A549 (cell line): Measurements from ENCODE around the gene SARM1. TPM values are rescaled to one million over a fixed set of nuclear protein-coding genes. Genes with fewer than 3 reads are reported as not detected.

Experiments used
- ATAC-seq, 2 experiments: fragments of 200-7000 bp in 1 of 2; fragments of >200 bp in 1 of 2; cut with Nextera tagmentation in 1 of 2; cut with Tn5 transposase in 1 of 2; 3 replicates each; pipeline versions ENCODE4 v1.8.0 to v1.9.1; 2018 to 2020; ENCODE audit warnings: mild to moderate bottlenecking in 1 of 2, moderate library complexity in 1 of 2
- CTCF ChIA-PET: fragments of 300-600 bp; sonication (Branson Sonifier 250); formaldehyde crosslinking; extraction: SDS; loops from one replicate; lab custom pipeline; 2021; ENCODE audit warnings: antibody characterized with exemption, inconsistent platforms; lab: Yijun Ruan, JAX
- POLR2A ChIA-PET: fragments of 350-600 bp; formaldehyde crosslinking; extraction: SDS; loops from one replicate; lab custom pipeline; 2021; ENCODE audit warnings: antibody characterized with exemption, inconsistent platforms; lab: Yijun Ruan, JAX
- DNase-seq, 2 experiments: peaks; one replicate each; pipeline versions ENCODE4 v3.0.0 to v3.0.0-alpha.2; 2011 to 2016; ENCODE audit warnings: low read depth in 1 of 2, low spot score in 1 of 2
- FAIRE-seq: peaks from 2 replicates; lab custom pipeline; 2011; peaks lifted over from hg19 to GRCh38; lab: Jason Lieb, UNC
- H3K27ac ChIP-seq, 2 experiments: fragments of >200 bp; sonication (Bioruptor Twin); formaldehyde crosslinking; 3 replicates each; pipeline ENCODE4 v1.5.1; 2016 to 2017
- H3K4me1 ChIP-seq: fragments of >200 bp; sonication (Bioruptor Twin); formaldehyde crosslinking; 3 replicates; pipeline ENCODE4 v1.6.1; 2016
- H3K4me2 ChIP-seq: fragments of >200 bp; sonication (Bioruptor Twin); formaldehyde crosslinking; 3 replicates; pipeline ENCODE4 v1.6.1; 2016
- H3K4me3 ChIP-seq: fragments of >200 bp; sonication (Bioruptor Twin); formaldehyde crosslinking; 3 replicates; pipeline ENCODE4 v1.5.1; 2016
- H3K9me3 ChIP-seq: fragments of >200 bp; sonication (Bioruptor Twin); formaldehyde crosslinking; 3 replicates; pipeline ENCODE4 v1.6.1; 2016
- CHD2 ChIP-seq: fragments of 150-350 bp; IDR thresholded peaks from 2 replicates; pipeline ENCODE4 v1.6.1; 2014; ENCODE audit warnings: low read length; ENCODE audit not compliant: partially characterized antibody
- CHD4 ChIP-seq: fragments of 200-600 bp; sonication (generic); IDR thresholded peaks from 2 replicates; pipeline ENCODE4 v1.6.1; 2016; ENCODE audit warnings: antibody characterized with exemption, mild to moderate bottlenecking, borderline replicate concordance
- FOSL2 ChIP-seq, 2 experiments: fragments of 450-650 bp in 1 of 2; fragments of >200 bp in 1 of 2; sonication (Bioruptor Twin) in 1 of 2; formaldehyde crosslinking; IDR thresholded peaks; 2 replicates each; pipeline versions ENCODE4 v1.5.0 to v1.6.1; 2016 to 2020; ENCODE audit warnings: mild to moderate bottlenecking in 1 of 2, moderate library complexity in 1 of 2
- GATA3 ChIP-seq: IDR thresholded peaks from 2 replicates; pipeline ENCODE4 v1.6.1; 2012; ENCODE audit warnings: borderline replicate concordance
- HOXA7 ChIP-seq: fragments of 250-450 bp; sonication (Bioruptor Pico); IDR thresholded peaks from 2 replicates; pipeline ENCODE4 v1.5.0; 2020; ENCODE audit warnings: mild to moderate bottlenecking, moderate library complexity
- HOXB5 ChIP-seq: fragments of 250-450 bp; sonication (Bioruptor Pico); IDR thresholded peaks from 2 replicates; pipeline ENCODE4 v1.5.0; 2020; ENCODE audit warnings: mild to moderate bottlenecking, moderate library complexity
- MYC ChIP-seq: IDR thresholded peaks from 2 replicates; pipeline ENCODE4 v1.6.1; 2012; ENCODE audit warnings: mild to moderate bottlenecking, inconsistent platforms, low read length, improper control_type of control experiment, borderline replicate concordance
- NFE2L2 ChIP-seq: fragments of 150-350 bp; conservative IDR thresholded peaks from 2 replicates; pipeline ENCODE4 v1.6.1; 2014; ENCODE audit warnings: low read length
- NPAS2 ChIP-seq: fragments of 250-450 bp; sonication (Bioruptor Pico); IDR thresholded peaks from 2 replicates; pipeline ENCODE4 v1.8.0; 2022; ENCODE audit warnings: mild to moderate bottlenecking, moderate library complexity, borderline replicate concordance
- POLR2A ChIP-seq: IDR thresholded peaks from 2 replicates; pipeline ENCODE4 v1.6.1; 2012; ENCODE audit warnings: mild to moderate bottlenecking, low read length
- RARB ChIP-seq: fragments of 250-450 bp; sonication (Bioruptor Pico); IDR thresholded peaks from 2 replicates; pipeline ENCODE4 v1.8.0; 2021; ENCODE audit warnings: mild to moderate bottlenecking, moderate library complexity
- RCOR1 ChIP-seq: fragments of 150-350 bp; IDR thresholded peaks from 2 replicates; pipeline ENCODE4 v1.6.1; 2014; ENCODE audit warnings: antibody characterized with exemption, low read length, low read depth
- ZC3H11A ChIP-seq: fragments of 450-650 bp; IDR thresholded peaks from 2 replicates; pipeline ENCODE4 v1.6.1; 2014; ENCODE audit warnings: antibody characterized with exemption, mild to moderate bottlenecking
- ZFP36 ChIP-seq: fragments of 450-650 bp; IDR thresholded peaks from 2 replicates; pipeline ENCODE4 v1.6.1; 2014; ENCODE audit warnings: borderline replicate concordance; ENCODE audit not compliant: partially characterized antibody
- WGBS: methylation state at CpG from one replicate; pipeline ENCODE4 v1.1.6; 2017; ENCODE audit errors: missing lambda C conversion rate; 5-methylcytosine and 5-hydroxymethylcytosine counted together
- polyA plus RNA-seq, 4 experiments: library from polyadenylated mRNA; depleted of rRNA in 3 of 4; stranded (reverse); fragments of >200 nt; fragmentation: RNase III in 1 of 4; extraction: RNeasy Plus Mini Kit Qiagen cat#74134 plus additional on column Dnase treatment in 1 of 4; gene quantifications; 2 replicates in 3 of 4; 3 replicates in 1 of 4; pipeline ENCODE4 v1.2.3, GENCODE V29; 2011 to 2017
- TF ChIP-seq, protein P1 (sequence below): fragments of >200 bp; sonication (Bioruptor Twin); formaldehyde crosslinking; IDR thresholded peaks from 3 replicates; pipeline ENCODE4 v1.5.1; 2016
- TF ChIP-seq, protein P2 (sequence below): fragments of 450-650 bp; IDR thresholded peaks from 2 replicates; pipeline ENCODE4 v1.6.1; 2014; ENCODE audit warnings: antibody characterized with exemption
- TF ChIP-seq, protein P3 (sequence below): fragments of 250-450 bp; sonication (Bioruptor Pico); IDR thresholded peaks from 2 replicates; pipeline ENCODE4 v1.5.0; 2020; ENCODE audit warnings: low read depth, mild to moderate bottlenecking, moderate library complexity
- TF ChIP-seq, protein P4 (sequence below): fragments of 150-350 bp; IDR thresholded peaks from 2 replicates; pipeline ENCODE4 v1.6.1; 2014; ENCODE audit warnings: low read depth, mild to moderate bottlenecking, low read length
- TF ChIP-seq, protein P5 (sequence below): IDR thresholded peaks from 2 replicates; pipeline ENCODE4 v1.6.1; 2012

The SARM1 gene
- polyA plus RNA-seq, 2 of the 4 experiments (the other 2 are of a cell fraction): 4.0 to 6.9 TPM

DNA sequence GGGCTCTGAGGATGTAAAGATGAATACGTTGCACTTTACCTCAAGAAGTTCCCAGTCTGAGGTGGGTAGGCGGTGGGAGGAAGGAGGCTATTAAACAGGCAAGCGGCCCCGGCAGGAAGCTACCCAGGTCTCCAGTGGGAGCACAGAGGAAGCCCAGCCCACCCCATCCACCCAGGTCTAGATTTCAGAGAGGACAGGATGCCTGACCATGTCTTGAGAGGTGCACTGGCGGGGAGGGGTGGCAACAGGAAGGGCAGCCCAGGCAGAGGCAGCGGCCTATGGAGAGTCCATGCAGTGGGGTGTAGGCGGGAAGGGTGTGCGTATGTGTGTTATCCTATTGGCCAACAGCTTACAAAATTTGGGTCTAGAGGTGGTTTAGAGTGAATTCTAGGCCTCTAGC, 13.9 kb downstream of the SARM1 start:
- WGBS: 94% methylated on average over 8 of the region's 8 CpGs
- CTCF ChIA-PET: interaction anchor here (1.5 to 3.4 kb wide), 4 partner anchors 11 to 32 kb away, joined by 4 to 11 read pairs (median 4); no protein-coding TSS in a partner anchor
- POLR2A ChIA-PET: no interaction called here
- Histone ChIP-seq H3K4me1 (peaks cover 9% of the 10 kb centered on the region), H3K4me2 (no peak overlapping the region), H3K27ac (no peak overlapping the region), H3K9me3 (no peaks in the 10 kb centered on the region), H3K4me3 (no peak overlapping the region)
- FAIRE-seq (no peak), DNase-seq (no peak), ATAC-seq (no peak)
- TF ChIP-seq HOXA7 (CRISPR knock-in tag) (no peak), NPAS2 (CRISPR knock-in tag) (no peak), RCOR1 (no peak), CHD4 (no peak), ZFP36 (no peak)
- TF ChIP-seq, protein P1, sequence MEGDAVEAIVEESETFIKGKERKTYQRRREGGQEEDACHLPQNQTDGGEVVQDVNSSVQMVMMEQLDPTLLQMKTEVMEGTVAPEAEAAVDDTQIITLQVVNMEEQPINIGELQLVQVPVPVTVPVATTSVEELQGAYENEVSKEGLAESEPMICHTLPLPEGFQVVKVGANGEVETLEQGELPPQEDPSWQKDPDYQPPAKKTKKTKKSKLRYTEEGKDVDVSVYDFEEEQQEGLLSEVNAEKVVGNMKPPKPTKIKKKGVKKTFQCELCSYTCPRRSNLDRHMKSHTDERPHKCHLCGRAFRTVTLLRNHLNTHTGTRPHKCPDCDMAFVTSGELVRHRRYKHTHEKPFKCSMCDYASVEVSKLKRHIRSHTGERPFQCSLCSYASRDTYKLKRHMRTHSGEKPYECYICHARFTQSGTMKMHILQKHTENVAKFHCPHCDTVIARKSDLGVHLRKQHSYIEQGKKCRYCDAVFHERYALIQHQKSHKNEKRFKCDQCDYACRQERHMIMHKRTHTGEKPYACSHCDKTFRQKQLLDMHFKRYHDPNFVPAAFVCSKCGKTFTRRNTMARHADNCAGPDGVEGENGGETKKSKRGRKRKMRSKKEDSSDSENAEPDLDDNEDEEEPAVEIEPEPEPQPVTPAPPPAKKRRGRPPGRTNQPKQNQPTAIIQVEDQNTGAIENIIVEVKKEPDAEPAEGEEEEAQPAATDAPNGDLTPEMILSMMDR: no peak
- TF ChIP-seq, protein P2, sequence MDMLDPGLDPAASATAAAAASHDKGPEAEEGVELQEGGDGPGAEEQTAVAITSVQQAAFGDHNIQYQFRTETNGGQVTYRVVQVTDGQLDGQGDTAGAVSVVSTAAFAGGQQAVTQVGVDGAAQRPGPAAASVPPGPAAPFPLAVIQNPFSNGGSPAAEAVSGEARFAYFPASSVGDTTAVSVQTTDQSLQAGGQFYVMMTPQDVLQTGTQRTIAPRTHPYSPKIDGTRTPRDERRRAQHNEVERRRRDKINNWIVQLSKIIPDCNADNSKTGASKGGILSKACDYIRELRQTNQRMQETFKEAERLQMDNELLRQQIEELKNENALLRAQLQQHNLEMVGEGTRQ: no peak
- TF ChIP-seq, protein P3, sequence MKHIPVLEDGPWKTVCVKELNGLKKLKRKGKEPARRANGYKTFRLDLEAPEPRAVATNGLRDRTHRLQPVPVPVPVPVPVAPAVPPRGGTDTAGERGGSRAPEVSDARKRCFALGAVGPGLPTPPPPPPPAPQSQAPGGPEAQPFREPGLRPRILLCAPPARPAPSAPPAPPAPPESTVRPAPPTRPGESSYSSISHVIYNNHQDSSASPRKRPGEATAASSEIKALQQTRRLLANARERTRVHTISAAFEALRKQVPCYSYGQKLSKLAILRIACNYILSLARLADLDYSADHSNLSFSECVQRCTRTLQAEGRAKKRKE (CRISPR knock-in tag): no peak

DNA sequence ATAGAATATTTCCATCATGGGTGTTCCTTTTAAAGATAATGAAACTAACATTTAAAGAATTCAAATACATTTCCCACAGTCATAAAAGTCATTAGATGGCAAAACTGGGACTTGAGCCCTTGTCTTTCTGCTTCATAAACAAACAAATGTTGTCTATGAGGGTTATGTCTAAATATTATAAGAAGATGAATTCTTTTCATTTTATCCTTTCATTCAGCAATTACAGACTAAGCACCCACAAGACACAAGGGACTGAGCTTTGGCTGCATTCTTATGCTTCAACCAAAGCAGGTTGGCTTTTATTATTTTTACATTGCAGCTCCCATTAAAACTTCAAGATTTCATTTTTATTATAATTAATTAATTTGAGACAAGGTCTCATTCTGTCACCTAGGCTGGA, 14.9 kb downstream of the SARM1 start:
- no peak for ATAC-seq
- POLR2A ChIA-PET: interaction anchor here (1.2 kb wide), 1 partner anchor 19 kb away, joined by 3 read pairs; no protein-coding TSS in a partner anchor

More for the DNA sequence above, 14.9 kb downstream of the SARM1 start:
- CTCF ChIA-PET: interaction anchor here (1.3 to 3.4 kb wide), 5 partner anchors 10 to 31 kb away, joined by 4 to 11 read pairs (median 4); no protein-coding TSS in a partner anchor
- FAIRE-seq (no peak), DNase-seq (no peak)
- no peak overlapping the region for H3K27ac ChIP-seq
- TF ChIP-seq, protein P2: no peak
- TF ChIP-seq, protein P4, sequence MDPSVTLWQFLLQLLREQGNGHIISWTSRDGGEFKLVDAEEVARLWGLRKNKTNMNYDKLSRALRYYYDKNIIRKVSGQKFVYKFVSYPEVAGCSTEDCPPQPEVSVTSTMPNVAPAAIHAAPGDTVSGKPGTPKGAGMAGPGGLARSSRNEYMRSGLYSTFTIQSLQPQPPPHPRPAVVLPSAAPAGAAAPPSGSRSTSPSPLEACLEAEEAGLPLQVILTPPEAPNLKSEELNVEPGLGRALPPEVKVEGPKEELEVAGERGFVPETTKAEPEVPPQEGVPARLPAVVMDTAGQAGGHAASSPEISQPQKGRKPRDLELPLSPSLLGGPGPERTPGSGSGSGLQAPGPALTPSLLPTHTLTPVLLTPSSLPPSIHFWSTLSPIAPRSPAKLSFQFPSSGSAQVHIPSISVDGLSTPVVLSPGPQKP: no peak
- TF ChIP-seq GATA3: no peak
- TF ChIP-seq, protein P1: no peak
- TF ChIP-seq, protein P5, sequence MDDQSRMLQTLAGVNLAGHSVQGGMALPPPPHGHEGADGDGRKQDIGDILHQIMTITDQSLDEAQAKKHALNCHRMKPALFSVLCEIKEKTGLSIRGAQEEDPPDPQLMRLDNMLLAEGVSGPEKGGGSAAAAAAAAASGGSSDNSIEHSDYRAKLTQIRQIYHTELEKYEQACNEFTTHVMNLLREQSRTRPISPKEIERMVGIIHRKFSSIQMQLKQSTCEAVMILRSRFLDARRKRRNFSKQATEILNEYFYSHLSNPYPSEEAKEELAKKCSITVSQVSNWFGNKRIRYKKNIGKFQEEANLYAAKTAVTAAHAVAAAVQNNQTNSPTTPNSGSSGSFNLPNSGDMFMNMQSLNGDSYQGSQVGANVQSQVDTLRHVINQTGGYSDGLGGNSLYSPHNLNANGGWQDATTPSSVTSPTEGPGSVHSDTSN: no peak
- no peak for TF ChIP-seq HOXB5 (CRISPR knock-in tag)
- no peak for TF ChIP-seq NPAS2 (CRISPR knock-in tag)
- no peak for TF ChIP-seq CHD2
- TF ChIP-seq FOSL2 (IDR thresholded peaks at IDR 0.05): no peak
- TF ChIP-seq FOSL2 (CRISPR knock-in tag; IDR thresholded peaks at IDR 0.05): no peak
- TF ChIP-seq RCOR1: no peak
- no peak for TF ChIP-seq MYC
- TF ChIP-seq POLR2A: no peak
- no peak for TF ChIP-seq ZC3H11A
- TF ChIP-seq NFE2L2: no peak
- no peak for TF ChIP-seq RARB (CRISPR knock-in tag)
- TF ChIP-seq, all 56 proteins: peak for 0
- Histone ChIP-seq H3K4me1 (no peaks in the 10 kb centered on the region), H3K9me3 (no peaks in the 10 kb centered on the region), H3K4me2 (no peak overlapping the region), H3K4me3 (no peak overlapping the region)
